Fibroblast of pulmonary artery (primary cell): ENCODE results near the gene MPC1.

Source experiments
- DNase-seq: peaks from one replicate; pipeline ENCODE4 v3.0.0-alpha.2; 2010; ENCODE audit warnings: low read depth
- H3K4me3 ChIP-seq: replicated peaks from 2 replicates; pipeline ENCODE4 v1.5.1; 2011; ENCODE audit warnings: low read depth, mild to moderate bottlenecking, control low read depth, low read length, moderate library complexity
- CTCF ChIP-seq: IDR thresholded peaks from 2 replicates; pipeline ENCODE4 v1.5.1; 2011; ENCODE audit warnings: mild to moderate bottlenecking, control low read depth, low read length, inconsistent platforms; ENCODE audit errors: missing control alignments

Gene MPC1

GRCh38 chr6:166382933-166383801 is at the start of gene MPC1:
Gene MPC1, minus strand, starts transcription at chr6:166382940. Its CDS starts 64 bp downstream, at chr6:166382876.
- peak within 1 kb of the TSS; percentile 78 for H3K4me3 ChIP-seq
- TF ChIP-seq CTCF: no peak
- peak; percentile 96 for DNase-seq

GRCh38 chr6:166430269-166430668 is 47.5 kb upstream of the MPC1 start:
- no peak overlapping the region for H3K4me3 ChIP-seq
- DNase-seq: no peak
- no peak for TF ChIP-seq CTCF

GRCh38 chr6:166424431-166424830 is 41.7 kb upstream of the MPC1 start:
- no peak for TF ChIP-seq CTCF
- DNase-seq: no peak
- H3K4me3 ChIP-seq: no peak overlapping the region

- TF ChIP-seq CTCF: no peak
- H3K4me3 ChIP-seq: no peak overlapping the region
- no peak for DNase-seq
Measured at GRCh38 chr6:166423781-166424180, 41.0 kb upstream of the MPC1 start.

- no peak overlapping the region for H3K4me3 ChIP-seq
- DNase-seq: no peak
- TF ChIP-seq CTCF: no peak
Measured at GRCh38 chr6:166423051-166423745, 40.5 kb upstream of the MPC1 start.

- no peak overlapping the region for H3K4me3 ChIP-seq
- TF ChIP-seq CTCF: no peak
- DNase-seq: no peak
Measured at GRCh38 chr6:166422201-166422940, 39.6 kb upstream of the MPC1 start.
